Measurements from ENCODE around the gene LNX1.

Gene LNX1

DNA sequence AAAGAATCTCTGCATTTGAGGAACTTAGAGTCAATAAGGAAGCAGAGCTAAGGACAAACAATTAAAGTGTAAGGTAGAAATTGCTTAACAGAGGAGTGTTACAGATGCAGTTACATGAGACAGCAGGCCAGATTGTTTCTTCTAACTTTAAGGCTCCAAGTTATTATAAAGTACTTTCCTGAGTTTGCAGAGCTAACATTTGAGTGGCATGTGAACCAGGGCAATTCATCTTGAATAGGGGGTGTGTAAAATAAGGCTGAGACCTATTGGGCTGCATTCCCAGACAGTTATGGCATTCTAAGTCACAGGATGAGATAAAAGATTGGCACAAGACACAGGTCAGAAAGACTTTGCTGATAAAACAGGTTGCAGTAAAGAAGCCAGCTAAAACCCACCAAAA is 7.6 kb upstream of the LNX1 start:
- DNase-seq, result no peak

DNA sequence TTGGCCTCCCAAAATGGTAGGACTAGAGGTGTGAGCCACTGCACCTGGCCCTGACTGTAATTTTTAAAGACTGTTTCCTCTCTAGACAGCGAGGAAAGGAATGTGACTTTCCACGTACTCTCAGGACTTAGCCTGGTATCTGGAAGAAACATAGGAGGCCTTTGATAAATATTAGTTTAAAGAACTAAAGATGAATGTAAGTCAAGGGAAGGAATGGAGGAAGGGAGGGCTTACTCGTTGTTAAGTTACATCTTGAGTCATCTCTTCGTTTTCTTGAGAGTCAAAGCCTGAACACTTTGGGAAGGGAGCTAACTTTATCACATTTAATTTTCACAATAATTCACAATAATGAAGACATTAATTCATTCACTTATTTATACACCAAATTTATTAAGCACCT is 7.2 kb upstream of the LNX1 start:
- DNase-seq, result no peak

DNA sequence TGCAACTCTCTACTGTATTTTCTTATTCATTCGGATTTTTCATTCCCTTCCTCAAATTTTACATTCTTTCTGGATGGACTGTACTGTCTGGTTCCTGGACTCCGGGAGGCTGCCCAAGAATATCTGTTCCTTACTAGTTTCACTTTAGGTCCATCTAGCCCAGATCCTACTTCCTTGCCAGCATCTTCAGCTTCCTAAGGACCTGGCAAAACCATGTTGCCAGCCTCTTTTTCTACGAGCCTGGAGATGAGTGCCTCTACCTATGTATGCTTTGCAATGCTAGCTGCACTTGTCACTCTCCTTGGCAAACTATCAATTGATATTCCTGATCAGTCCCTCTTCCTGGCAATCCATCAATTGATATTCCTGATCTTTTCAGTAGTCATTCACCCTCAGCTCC is 5.6 kb upstream of the LNX1 start:
- DNase-seq, result no peak

DNA sequence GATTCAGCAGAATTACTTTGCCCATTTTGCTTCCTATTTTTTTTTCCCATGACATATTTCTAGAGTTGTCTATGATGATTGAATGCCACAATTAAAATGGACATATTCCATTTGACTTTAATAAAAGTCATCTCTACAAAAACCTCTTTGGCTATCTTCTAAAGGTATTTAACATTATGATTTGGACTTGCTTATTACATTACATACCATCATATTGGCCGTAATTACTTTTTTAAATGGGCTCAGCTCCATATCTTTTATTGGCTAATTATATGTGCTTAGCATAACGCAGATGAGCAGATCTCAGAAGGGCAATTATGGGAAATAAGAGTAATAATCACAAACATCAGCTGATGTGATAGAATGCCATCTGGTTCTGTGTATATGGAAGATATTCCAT is 4.5 kb upstream of the LNX1 start:
- DNase-seq, result no peak

DNA sequence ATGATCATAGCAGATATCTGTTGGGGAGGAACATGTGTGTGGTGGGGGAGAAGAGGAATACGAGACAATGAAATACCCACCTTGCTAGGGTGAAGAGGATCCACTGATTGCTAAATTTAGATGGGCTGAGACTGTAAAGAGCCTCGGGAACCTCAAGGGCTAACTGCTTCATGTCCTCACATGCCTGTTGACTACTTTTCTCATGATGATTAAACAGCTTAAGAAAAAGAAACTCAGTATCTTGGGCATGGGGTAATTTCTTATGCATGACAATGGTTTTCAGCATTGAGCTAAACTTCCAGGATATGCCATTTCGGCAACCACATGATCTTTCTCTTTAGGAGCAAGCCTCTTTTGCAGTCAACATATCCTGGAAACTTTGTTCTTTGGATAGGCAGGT is 3.9 kb upstream of the LNX1 start:
- DNase-seq, result no peak

DNA sequence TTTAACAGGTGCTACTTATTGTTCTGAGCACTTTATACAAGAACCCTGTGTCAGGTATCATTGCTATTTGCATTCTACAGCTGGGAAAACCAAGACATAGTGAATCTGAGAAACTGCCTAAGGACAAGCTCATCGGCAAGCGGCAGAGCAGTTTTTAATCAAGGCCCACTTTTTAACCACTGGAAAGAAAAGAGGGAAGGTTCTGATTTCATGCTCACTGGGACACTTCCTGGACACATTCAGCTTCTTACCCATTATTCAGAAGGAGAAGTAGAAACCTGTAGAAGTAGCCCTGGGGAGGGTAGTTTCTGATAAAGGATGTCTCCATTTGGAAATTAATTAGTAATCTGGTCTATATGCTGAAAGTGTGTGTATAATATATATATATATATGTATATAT is 2.5 kb upstream of the LNX1 start:
- no peak for DNase-seq

DNA sequence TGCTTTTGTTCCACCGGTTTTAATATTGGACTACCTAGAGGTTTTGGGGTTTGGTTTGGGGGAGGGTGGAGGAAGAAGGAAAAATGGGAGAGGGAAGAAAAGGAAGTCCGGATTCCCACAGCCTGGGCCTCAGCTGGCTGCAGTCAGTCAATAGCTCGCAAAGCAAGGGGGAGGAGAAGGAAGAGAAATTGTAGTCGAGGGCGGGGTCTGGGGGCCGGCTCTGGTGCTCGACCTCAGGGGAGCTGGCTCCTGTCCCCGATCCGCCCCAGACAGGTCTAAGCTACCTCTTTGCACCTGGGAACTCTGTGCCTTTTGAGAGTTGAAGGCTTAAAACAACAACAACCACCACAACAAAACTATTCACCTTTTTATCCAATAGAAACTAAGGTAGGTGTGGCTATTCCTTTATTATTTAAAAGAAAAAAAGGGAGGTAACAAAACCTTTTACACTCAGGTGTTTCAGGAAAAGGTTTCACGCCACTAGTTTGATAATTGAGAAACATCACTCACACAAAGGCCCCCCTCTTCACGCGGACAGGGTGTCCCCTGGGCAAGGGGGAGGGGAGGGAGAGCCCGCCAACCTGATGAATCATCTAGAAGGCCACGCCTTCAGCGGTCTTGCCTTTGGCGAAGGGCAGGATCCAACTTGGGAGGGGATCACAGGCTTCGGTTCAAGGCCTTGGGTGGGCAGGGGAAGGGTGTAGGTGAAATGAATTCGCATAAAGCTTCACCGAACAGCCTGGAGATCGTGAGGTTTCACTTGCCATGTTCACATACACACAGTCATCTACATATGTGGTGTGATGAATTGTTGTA is 1.6 kb upstream of the LNX1 start:
- no peak for DNase-seq

DNA sequence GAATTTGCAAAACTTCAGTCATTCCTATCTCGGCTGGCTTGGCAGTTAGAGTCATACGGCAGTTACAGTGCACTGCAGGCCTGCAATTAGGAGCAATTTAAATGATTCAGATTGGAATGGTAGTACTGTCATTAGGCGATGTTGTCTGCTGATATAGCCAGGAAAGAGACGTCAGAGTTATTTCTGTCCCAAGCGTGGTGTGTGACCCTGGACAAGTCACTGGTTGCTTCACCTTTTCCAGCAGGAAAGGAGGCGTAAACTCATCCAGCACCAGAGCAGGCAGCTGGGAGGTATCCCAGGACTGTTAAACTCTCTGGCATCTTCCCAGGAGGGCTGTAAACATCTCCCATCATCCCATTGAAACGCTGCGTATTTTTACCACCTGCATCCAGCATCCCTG is 836 bp upstream of the LNX1 start:
- DNase-seq, result no peak

DNA sequence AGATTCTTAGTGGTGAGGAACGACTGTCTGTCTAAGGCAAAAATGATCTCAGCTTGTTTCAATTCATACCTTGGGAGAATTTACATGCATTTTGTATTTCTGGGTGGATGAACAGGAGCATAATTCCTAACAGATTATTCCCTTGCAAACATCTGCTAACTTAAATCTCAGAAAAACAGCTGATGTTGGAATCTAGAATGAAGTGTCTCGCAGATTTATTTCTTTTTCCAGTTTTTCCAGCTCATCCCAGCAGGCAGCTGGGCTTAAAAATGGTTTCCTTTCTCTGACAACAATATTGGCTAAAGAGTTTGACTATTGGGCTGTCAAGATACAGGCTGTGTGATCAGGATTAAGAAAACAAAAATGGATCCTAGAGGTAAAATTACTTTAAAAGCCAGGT is 1.1 kb downstream of the LNX1 start:
- DNase-seq, result no peak

DNA sequence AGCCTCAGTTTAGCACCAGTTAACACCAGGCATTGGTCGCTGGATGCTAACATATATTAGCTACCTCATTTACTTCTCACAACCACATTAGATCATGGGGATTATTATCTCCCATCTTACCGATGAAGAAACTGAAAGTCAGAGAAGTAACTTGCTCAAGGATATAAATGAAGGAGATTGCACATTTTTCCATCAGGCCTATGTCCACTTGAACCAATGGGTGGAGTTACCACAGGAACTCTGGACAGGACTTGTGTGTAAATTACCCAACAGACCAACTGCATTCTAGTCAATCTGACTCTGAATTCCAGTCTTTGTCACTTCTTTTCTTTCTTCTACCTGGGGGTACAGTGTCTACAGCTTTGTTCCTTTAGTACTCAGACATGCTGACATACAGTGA is 1.8 kb downstream of the LNX1 start:
- DNase-seq, result no peak

DNA sequence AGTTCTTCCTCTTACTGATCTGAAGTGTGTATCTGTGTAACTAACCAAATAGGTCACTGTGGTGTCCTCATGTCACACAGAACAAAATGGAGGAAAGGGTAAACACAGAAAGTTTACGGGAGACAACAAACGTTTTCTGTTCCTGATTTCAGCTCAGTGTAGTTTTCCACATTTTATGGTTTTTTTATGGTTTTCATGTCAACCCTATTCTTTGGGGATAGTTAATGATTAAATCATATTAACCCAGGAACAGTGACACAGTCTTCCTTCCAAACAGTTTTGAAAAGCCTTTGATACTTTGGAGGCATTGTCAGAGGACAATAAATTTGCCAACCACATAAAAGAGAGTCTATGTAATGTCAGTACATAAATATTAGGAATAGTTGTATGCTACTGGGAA is 4.2 kb downstream of the LNX1 start:
- no peak for DNase-seq

DNA sequence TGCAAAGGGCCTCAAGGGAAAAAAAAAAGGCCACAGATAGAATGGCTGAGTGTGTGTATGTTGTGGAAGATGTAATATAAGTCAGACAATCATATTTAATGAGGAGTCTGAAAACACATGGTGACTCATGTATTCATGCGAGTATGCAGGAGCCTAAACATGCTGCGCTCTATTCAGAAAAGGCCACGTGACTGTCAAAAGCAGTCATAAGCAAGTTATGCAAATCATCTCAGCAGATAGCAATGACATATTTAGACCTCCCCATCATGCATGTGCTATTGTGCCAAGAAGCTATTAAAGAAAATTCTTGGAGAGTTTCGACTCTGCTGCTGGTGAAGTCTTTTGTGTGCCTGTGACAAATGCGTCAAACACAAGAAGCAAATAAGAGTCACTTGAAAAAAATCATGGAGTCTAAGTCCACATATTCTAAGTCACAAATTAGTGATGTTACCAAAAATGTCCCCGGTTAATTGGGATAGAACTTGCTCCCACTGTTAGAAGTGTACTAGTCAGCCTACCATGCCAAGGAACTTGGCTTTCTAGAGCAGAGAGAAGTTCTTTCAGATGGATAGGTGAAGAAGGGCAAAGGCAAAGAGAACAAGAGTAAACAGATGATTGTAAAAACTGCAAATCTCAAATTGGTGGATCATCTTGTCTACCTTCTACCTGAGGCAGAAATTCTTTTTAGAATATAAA is 5.0 kb downstream of the LNX1 start:
- no peak for DNase-seq

DNA sequence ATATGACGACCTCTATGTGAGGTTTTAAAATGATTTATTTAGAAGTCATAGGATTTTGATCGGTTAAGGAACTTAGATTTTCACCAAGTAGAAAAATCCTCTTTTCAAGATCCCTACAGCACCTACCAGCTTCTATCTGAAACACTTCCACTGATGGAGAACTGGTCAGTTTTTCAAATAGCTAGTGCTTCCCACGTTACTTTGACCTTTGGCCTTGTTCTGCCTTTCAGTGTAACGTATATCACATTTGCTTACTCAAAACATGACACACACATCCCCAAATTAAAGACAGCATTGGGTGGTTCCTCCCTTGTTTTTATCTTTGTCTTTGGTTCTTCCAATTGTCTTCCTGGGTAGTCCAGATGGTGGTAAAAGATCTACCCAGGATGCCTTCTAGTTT is 6.6 kb downstream of the LNX1 start:
- no peak for DNase-seq

DNA sequence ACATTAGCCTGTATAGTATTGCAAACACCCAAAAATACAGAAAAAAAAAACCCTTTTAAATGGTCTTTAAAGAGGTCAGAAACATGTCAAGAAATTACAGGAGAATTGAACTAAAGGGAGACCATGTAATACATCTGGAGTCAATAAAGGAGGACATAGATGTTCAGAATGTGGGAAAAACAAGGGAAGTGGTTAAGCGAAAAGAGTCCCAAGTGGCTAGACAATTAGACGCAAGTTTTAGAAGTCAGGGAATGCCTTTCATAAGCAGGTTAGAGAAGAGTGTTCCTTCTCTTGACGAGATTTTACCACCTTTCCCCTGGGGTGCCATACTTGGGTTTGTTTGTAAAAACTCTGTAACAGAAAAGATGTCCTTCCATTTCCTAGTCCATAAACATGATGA is 7.8 kb downstream of the LNX1 start:
- no peak for DNase-seq

DNA sequence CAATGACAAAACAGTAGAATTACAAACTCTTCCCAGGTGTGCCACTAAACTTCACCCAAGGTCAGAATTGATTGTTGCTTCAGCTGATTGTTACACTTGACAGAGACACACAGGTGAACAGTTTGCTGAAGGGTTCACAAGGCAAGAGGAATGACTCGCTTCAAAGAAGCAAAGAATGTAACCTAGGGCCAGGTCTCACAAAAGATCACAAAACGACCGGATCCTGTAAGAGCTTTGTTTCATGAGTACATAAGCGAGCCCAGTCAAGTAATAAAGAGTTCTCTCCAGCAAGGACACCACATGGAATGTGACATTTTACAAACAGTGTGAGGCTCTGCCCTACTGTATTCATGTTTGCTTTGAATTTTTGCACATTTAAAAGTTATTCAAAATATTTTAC is 9.1 kb downstream of the LNX1 start:
- DNase-seq, result no peak

DNA sequence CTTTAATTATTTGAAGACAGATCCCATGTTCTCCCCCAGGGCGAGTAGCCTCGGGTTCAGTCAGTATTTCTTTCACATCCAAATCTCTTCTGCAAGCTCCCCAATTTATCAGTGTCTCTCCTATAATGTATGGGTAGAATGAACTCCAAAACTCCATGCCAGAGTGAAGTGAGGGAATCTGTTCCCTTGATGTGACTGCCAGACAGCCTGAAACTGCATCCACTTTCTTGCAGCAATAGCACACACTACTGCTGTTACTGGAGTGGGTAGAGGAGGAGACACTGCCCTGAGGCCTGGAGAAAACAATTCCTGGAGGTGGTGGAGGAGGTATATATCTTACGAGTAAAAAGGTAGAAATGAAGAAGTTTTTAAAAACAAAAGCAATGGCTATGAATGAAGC is 11.0 kb downstream of the LNX1 start:
- no peak for DNase-seq

DNA sequence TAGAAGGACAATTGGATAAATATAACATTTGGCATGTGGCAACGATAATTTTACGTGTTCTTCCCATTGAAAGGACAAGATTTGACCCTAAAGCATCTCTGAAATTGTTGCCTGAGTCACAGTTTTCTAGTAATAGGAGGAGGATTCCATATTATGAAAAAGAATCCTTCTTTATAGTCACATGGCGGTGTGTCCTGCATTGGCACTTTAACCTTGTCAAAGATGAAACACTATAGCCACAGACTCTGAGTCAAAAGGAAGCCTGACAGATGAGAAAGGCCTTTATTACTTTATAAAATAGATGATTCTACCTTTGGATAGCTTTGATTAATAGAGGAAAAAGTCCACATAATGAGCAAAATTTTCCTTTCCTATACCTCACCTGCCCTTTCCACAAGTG is 11.5 kb downstream of the LNX1 start:
- DNase-seq, result no peak

DNA sequence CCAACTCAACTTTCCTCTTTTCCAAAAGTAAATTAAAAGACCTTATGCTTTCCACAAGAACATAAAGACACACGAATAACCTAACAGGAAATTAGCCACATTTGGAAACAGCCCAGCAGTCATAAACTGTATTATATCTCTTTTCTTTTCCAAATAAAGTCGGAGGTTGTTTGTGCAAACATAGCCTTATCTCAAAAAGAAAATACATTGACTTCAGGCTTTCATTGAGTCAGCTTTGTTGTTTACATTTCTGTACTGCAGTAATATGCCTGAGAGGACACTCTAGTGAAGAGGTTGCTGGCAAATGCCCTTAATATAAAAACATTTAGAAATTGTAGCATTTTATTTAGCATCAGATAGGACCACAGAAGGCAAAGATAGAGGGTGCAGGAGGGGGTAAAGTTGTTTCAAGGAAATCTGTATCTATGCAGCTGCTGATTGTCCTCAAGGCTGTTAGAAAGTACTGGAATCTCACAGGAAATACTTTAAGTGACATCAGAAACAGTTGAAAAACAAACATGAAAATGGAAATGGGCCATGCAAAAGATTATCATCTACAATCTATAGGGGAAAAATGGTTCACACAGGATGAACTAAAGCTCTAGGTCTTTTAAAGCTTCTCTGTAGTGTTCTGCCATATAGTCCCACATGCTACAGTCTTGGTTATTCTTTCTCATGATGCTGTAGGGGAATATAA is 14.5 kb downstream of the LNX1 start:
- no peak for DNase-seq

DNA sequence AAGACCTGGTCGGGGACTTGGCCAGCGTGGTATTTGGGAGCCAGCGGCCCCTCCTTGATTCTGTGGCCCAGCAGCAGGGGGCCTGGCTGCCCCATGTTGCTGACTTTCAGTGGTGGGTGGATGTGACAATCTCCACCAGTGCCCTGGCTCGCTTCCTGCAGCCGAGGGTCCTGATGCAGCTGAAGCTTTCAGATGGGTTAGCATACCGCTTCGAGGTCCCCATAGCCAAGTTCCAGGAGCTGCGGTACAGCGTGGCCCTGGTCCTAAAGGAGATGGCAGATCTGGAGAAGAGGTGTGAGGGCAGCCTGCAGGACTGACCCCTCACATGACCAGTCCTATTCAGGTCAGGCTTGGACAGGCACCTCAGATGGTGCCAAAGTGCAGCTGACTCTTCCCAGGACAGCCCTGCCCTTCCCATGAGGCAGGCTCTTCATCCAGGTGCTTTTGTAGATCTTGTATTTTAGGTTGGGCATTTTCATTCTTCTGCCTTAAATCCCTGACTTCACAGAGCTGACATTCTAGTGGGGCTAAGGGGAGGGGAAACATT is 15.1 kb downstream of the LNX1 start:
- DNase-seq, result no peak

DNA sequence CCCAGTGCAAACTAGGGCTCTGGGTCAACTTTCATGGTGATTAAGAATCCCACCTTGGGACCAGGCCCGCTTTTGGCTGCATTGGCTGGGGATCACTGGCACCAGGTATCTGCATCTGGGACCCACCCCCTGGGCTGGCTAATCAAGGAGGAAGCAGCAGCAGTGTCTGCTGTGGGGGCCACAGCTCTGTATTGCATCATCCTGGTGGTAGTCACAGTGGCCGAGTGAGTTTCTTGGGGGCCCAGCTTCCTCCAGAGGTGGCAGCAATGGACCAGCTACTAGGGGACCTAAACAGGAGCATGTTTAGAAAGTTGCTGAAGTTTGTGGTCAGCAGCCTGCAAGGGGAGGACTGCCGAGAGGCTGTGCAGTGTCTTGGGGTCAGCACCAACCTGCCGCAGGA is 15.7 kb downstream of the LNX1 start:
- no peak for DNase-seq

DNA sequence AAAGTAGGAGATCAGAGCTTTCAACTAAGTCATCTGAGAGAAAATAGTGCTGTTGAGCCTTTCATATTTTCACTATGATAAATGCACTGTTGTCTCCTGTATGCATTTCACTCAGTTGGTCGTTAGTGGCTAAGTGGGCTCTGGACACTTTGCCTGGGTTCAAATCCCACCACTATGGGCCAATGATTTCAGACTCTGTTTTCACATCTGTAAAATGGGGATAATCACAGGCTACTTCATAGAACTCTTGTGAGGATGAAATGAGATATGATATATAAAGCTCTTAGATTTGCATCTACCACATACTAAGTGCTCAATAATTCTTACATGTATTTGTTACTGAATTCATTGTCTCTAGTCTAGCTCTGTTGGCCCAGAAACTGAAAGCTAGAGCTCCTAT is 16.8 kb downstream of the LNX1 start:
- no peak for DNase-seq

DNA sequence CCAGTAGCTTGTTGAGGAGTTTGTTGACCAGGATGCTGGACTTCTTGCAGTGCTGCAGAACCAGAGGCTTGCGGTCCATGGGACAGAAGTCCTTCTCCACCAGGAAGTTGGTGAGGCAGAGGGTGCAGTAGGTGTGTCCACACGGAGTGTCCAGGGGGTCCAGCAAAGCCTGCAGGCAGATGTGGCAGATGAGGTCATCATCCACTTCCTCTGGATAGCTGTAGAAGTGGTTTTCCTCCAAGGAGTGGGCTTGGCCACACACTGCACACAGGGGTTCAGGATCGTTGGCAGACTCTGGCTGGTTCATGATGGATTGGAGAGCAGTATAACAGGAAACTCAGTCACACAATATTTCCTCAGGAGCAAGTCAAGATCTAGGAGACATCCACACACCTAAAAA is 17.6 kb downstream of the LNX1 start:
- no peak for DNase-seq

DNA sequence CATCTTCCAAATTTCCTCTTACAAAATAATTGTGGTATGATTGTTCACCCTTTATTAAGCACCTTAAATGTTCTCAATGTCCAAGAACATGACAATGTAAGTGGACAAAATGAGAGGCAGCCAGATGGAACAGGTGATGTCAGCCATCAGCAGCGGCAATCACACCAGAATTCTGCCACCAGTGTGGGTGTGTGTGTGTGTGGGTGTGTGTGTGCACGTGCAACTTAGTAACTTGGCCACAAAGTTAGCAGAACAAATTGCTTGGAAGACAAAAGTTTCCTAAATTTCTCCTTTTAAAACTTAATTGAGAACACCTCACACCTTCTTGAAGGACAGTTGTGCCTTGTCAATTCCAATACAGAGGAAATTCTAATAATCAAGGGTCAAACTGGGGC is 18.7 kb downstream of the LNX1 start:
- DNase-seq, result no peak

Data from activated CD4-positive, alpha-beta T cell treated with anti-CD3 and anti-CD28 coated beads, Interleukin-2, amount 50 U/mL, for 48 hours (primary cell).